ENCODE data around the gene TIMM44. TPM values are rescaled to one million over a fixed set of nuclear protein-coding genes. Genes with fewer than 3 reads are reported as not detected.

TIMM44 gene
- total and polyA plus RNA-seq, 4 donors, result 38.4 to 75.8 (median 53.0) TPM

- WGBS, 2 donors, result 59 to 81% methylated on average over 12 of the region's 12 CpGs
- Histone ChIP-seq H3K27me3 (ENCODE audit: control insufficient read depth in 3 of 3, insufficient read depth in 3 of 3, low read length in 2 of 3) (peaks cover 0 to 43% (median 28%) of the 10 kb centered on the region in 3 donors), H3K4me1 (ENCODE audit: control insufficient read depth in 5 of 5, insufficient read depth in 5 of 5, low read length in 5 of 5) (peaks cover 0 to 21% (median 0%) of the 10 kb centered on the region in 5 donors), H3K9me3 (ENCODE audit: control insufficient read depth in 4 of 4, insufficient read depth in 3 of 4, low read length in 3 of 4) (peaks cover 0 to 20% (median 0%) of the 10 kb centered on the region in 4 donors), H3K4me3 (no peak within 1 kb of the TSS), H3K27ac (ENCODE audit: low read depth in 1 of 2, low read length in 1 of 2) (no peak within 1 kb of the TSS), H3K9ac (ENCODE audit: insufficient read depth in 1 of 2, low read length in 2 of 2) (no peak within 1 kb of the TSS), H3K36me3 (ENCODE audit: control insufficient read depth in 4 of 4, insufficient read depth in 4 of 4, low read length in 4 of 4) (peaks cover 5 to 35% (median 11%) of the 10 kb centered on the region in 4 donors)
- DNase-seq (no peak), ATAC-seq (ENCODE audit: insufficient read depth, low FRiP score) (no peak)
- TF ChIP-seq CTCF (IDR thresholded peaks at IDR 0.05; ENCODE audit: control extremely low read depth, extremely low read depth), result no peak
Measured at GRCh38 chr19:7914598-7915045, 28.8 kb downstream of the TIMM44 start, which contains the start of gene TGFBR3L. Gene TGFBR3L (plus strand): TSS chr19:7914830.

GRCh38 chr19:7914099-7914498 lies 29.4 kb downstream of the TIMM44 start:
- Histone ChIP-seq H3K36me3 (ENCODE audit: control insufficient read depth in 4 of 4, insufficient read depth in 4 of 4, low read length in 4 of 4) (peaks cover 5 to 40% (median 11%) of the 10 kb centered on the region in 4 donors), H3K9ac (ENCODE audit: insufficient read depth in 1 of 2, low read length in 2 of 2) (no peak overlapping the region), H3K27me3 (ENCODE audit: control insufficient read depth in 3 of 3, insufficient read depth in 3 of 3, low read length in 2 of 3) (peaks cover 0 to 37% (median 28%) of the 10 kb centered on the region in 3 donors), H3K4me1 (ENCODE audit: control insufficient read depth in 5 of 5, insufficient read depth in 5 of 5, low read length in 5 of 5) (peaks cover 0 to 18% (median 0%) of the 10 kb centered on the region in 5 donors), H3K27ac (ENCODE audit: low read depth in 1 of 2, low read length in 1 of 2) (no peak overlapping the region), H3K9me3 (ENCODE audit: control insufficient read depth in 4 of 4, insufficient read depth in 3 of 4, low read length in 3 of 4) (peaks cover 0 to 20% (median 0%) of the 10 kb centered on the region in 4 donors), H3K4me3 (no peak overlapping the region)
- no peak for DNase-seq
- ATAC-seq (ENCODE audit: insufficient read depth, low FRiP score), result no peak
- TF ChIP-seq CTCF (IDR thresholded peaks at IDR 0.05; ENCODE audit: control extremely low read depth, extremely low read depth), result no peak
- WGBS, 2 donors, result 69 to 83% methylated on average over 12 of the region's 12 CpGs

- Histone ChIP-seq H3K36me3 (ENCODE audit: control insufficient read depth in 4 of 4, insufficient read depth in 4 of 4, low read length in 4 of 4) (peaks cover 5 to 44% (median 11%) of the 10 kb centered on the region in 4 donors), H3K27me3 (ENCODE audit: control insufficient read depth in 3 of 3, insufficient read depth in 3 of 3, low read length in 2 of 3) (peaks cover 0 to 33% (median 25%) of the 10 kb centered on the region in 3 donors), H3K9ac (ENCODE audit: insufficient read depth in 1 of 2, low read length in 2 of 2) (no peak overlapping the region), H3K9me3 (ENCODE audit: control insufficient read depth in 4 of 4, insufficient read depth in 3 of 4, low read length in 3 of 4) (peaks cover 0 to 20% (median 0%) of the 10 kb centered on the region in 4 donors), H3K4me3 (no peak overlapping the region), H3K27ac (ENCODE audit: low read depth in 1 of 2, low read length in 1 of 2) (no peak overlapping the region), H3K4me1 (ENCODE audit: control insufficient read depth in 5 of 5, insufficient read depth in 5 of 5, low read length in 5 of 5) (peaks cover 0 to 18% (median 0%) of the 10 kb centered on the region in 5 donors)
- 88 to 89% methylated on average over 10 of the region's 10 CpGs for WGBS, 2 donors
- no peak for TF ChIP-seq CTCF (IDR thresholded peaks at IDR 0.05; ENCODE audit: control extremely low read depth, extremely low read depth)
- ATAC-seq (ENCODE audit: insufficient read depth, low FRiP score), result no peak
- DNase-seq, result no peak
Measured at GRCh38 chr19:7913652-7914051, 29.8 kb downstream of the TIMM44 start.

All from lung (tissue), 12 donors.